Measurements from ENCODE around the gene CILP2.

DNA sequence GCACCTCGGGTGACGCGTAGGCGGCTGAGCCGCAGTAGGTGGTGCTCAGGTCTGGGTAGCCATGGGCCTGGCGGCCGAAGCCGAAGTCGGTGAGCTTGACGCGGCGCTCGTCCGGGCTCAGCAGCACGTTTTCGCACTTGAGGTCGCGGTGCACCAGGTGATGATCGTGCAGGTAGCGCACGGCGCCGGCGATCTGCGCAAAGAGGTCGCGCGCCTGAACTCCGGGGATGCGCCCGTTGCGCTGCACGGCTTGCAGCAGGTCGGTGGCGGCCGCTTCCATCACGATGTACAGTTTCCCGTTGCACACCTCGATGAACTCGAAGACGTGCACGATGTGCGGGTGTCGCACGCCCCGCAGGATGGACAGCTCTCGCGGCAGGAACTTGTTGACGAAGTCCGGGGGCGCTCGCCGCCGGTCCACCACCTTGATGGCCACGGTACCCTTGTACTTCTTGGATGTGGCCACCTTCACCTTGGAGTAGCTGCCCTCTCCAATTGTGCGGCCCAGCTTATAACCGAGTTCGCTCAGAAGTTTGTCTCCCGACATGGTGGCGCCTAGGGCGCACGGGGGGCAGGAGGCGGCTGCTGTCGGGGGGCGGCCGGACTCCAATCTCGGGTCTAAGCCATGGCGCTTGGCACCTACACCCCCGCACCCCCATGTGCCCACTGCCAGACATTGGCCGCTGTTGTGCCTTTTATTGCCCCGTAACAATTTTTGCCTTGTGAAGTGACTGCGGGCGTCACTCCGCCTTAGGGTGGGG lies 23.0 kb upstream of the CILP2 start, which contains the start of gene TSSK6:
- TF ChIP-seq POLR2A (IDR thresholded peaks at IDR 0.05; ENCODE audit: control extremely low read depth in 1 of 2, low read depth in 2 of 2, low read length in 2 of 2) (no peak), RAD21 (IDR thresholded peaks at IDR 0.05 in 1 of 2, conservative IDR thresholded peaks at IDR 0.05 in 1 of 2; ENCODE audit: low read depth in 2 of 2, low read length in 2 of 2) (no peak), YY1 (IDR thresholded peaks at IDR 0.05; ENCODE audit: low read depth, low read length) (no peak)

Data from H1 (cell line).